Measurements from ENCODE around the gene ARHGAP40. TPM values are rescaled to one million over a fixed set of nuclear protein-coding genes. Genes with fewer than 3 reads are reported as not detected.
A peak's percentile ranks its signal among the peaks of the same experiment; 100 is the strongest.

ARHGAP40 gene
- total and polyA plus RNA-seq, 9 of the 15 experiments (the other 6 are each of a cell fraction or from before 2014, with no cell fraction given) = not detected

DNA sequence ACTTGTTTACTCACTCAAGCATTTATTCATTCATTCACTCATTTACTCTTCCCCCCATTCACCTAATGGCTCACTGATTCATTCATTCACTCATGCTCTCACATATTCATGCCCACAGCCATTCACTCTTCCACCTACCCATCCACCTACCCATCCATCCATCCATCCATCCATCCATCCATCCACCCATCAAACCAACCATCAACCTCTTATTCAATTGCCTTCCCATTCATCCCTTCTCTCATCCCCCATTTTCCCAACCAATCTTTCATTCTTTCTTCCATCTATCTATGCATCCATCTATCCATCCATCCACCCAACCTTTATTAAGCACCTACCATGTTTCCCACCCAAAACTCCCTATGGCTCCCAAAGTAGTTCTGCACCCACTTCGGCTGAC is 1.6 kb upstream of the ARHGAP40 start:
- H3K36me3 ChIP-seq (ENCODE audit: control insufficient read depth, insufficient read depth, low read length) = no peaks in the 10 kb centered on the region
- no TSS peak for BruUV-seq (replicated peaks)
- no peaks in the 10 kb centered on the region for H3K9me3 ChIP-seq (replicated peaks; ENCODE audit: control insufficient read depth, insufficient read depth, low read depth, low read length)
- TF ChIP-seq, protein P1, sequence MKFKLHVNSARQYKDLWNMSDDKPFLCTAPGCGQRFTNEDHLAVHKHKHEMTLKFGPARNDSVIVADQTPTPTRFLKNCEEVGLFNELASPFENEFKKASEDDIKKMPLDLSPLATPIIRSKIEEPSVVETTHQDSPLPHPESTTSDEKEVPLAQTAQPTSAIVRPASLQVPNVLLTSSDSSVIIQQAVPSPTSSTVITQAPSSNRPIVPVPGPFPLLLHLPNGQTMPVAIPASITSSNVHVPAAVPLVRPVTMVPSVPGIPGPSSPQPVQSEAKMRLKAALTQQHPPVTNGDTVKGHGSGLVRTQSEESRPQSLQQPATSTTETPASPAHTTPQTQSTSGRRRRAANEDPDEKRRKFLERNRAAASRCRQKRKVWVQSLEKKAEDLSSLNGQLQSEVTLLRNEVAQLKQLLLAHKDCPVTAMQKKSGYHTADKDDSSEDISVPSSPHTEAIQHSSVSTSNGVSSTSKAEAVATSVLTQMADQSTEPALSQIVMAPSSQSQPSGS (CRISPR knock-in tag; IDR thresholded peaks at IDR 0.05) = no peak
- TF ChIP-seq, protein P2, sequence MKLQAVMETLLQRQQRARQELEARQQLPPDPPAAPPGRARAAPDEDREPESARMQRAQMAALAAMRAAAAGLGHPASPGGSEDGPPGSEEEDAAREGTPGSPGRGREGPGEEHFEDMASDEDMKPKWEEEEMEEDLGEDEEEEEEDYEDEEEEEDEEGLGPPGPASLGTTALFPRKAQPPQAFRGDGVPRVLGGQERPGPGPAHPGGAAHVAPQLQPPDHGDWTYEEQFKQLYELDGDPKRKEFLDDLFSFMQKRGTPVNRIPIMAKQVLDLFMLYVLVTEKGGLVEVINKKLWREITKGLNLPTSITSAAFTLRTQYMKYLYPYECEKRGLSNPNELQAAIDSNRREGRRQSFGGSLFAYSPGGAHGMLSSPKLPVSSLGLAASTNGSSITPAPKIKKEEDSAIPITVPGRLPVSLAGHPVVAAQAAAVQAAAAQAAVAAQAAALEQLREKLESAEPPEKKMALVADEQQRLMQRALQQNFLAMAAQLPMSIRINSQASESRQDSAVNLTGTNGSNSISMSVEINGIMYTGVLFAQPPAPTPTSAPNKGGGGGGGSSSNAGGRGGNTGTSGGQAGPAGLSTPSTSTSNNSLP (IDR thresholded peaks at IDR 0.05; ENCODE audit: borderline replicate concordance, low read depth, low read length) = no peak
- no peak for TF ChIP-seq FOXA1 (IDR thresholded peaks at IDR 0.05; ENCODE audit: borderline replicate concordance)
- TF ChIP-seq ZNF12 (CRISPR knock-in tag; IDR thresholded peaks at IDR 0.05) = no peak
- TF ChIP-seq NR4A1 (CRISPR knock-in tag; IDR thresholded peaks at IDR 0.05) = no peak
- TF ChIP-seq NR4A1 (tag; IDR thresholded peaks at IDR 0.05) = no peak
- TF ChIP-seq ZNF24 (IDR thresholded peaks at IDR 0.05) = 0 out of 2 replicates have a peak, but pooled peaks have one; percentile 46
- no peak overlapping the region for H3K9ac ChIP-seq (ENCODE audit: insufficient read depth in 1 of 2, low read depth in 2 of 2, low read length in 2 of 2)
- DNase-seq (ENCODE audit: extremely low read depth in 1 of 4, low spot score in 3 of 4) = no peak
- no peaks in the 10 kb centered on the region; the same call in 1 of the 2 replicates for H4K20me1 ChIP-seq (replicated peaks; ENCODE audit: control insufficient read depth, insufficient read depth, low read length)
- CTCF ChIA-PET (ENCODE audit: low intra/inter-chr PET ratio) = no interaction called here
- 58% methylated on average over 1 of the region's 1 CpG for WGBS (ENCODE audit: insufficient coverage, low coverage, missing lambda C conversion rate)
- no peak overlapping the region for H3K4me2 ChIP-seq (ENCODE audit: insufficient read depth, low read length)
- no peaks in the 10 kb centered on the region for H3K79me2 ChIP-seq (ENCODE audit: control insufficient read depth, insufficient read depth, low read length)
- no peak overlapping the region for H3K27ac ChIP-seq (ENCODE audit: extremely low read depth, low read depth, low read length)
- intact Hi-C loops (cut with micrococcal nuclease) = no loop called here
- ATAC-seq = no peak
- no peak for FAIRE-seq
- no peak overlapping the region for H2AFZ ChIP-seq (ENCODE audit: low read depth, low read length)
- in situ Hi-C loops (cut with MboI) = no loop called here
- H3K4me1 ChIP-seq (replicated peaks in 1 of 2; ENCODE audit: control insufficient read depth in 2 of 2, insufficient read depth in 2 of 2, low read length in 2 of 2) = peaks cover 3 to 12% of the 10 kb centered on the region in 2 experiments; a peak in 4 of 5 replicates
- peaks cover 22 to 31% of the 10 kb centered on the region in 2 experiments for H3K27me3 ChIP-seq (ENCODE audit: control insufficient read depth in 2 of 2, insufficient read depth in 2 of 2, low read length in 2 of 2)
- no peaks in the 10 kb centered on the region for H3K9me1 ChIP-seq (ENCODE audit: control insufficient read depth, insufficient read depth, low read length)
- POLR2A ChIA-PET = no interaction called here
- no peak overlapping the region for H3K4me3 ChIP-seq

Data from K562 (cell line).